ENCODE results near the gene ARHGAP19.
"Not testable (repeated sequence)": the region's sequence is repeated elsewhere in the genome, so short reads cannot be mapped to it uniquely, and the experiment has no call there.

The ARHGAP19 gene

DNA sequence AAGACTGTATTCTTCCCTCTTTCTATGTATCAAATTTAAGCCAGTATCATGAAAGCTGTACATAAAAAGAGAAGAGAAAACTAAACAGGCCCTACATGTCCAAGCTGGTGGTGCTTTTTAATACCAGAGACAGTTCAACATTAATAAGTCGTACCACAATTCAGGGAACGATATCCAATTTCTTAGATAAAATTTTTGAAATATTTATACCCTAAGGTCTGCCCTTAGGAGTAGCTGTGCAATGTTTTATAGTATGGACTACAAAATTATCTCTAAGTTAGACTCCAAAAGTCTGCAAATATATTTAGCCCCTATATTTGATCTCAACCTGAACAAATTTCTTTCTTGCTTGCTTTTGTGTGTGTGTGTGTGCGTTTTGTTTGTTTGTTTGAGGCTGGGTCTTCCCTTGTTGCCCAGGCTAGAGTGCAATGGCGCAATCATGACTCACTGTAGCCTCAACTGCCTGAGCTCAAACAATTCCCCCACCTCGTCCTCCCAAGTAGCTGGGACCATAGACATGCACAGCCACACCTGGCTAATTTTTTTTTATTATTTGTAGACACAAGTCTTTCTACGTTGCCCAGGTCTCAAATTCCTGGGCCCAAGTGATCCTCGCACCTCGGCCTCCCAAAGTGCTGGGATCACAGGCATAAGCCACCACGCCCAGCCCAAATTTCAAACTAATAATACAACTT is 13.2 kb downstream of the ARHGAP19 start:
- DNase-seq (ENCODE audit: low read depth): no peak

DNA sequence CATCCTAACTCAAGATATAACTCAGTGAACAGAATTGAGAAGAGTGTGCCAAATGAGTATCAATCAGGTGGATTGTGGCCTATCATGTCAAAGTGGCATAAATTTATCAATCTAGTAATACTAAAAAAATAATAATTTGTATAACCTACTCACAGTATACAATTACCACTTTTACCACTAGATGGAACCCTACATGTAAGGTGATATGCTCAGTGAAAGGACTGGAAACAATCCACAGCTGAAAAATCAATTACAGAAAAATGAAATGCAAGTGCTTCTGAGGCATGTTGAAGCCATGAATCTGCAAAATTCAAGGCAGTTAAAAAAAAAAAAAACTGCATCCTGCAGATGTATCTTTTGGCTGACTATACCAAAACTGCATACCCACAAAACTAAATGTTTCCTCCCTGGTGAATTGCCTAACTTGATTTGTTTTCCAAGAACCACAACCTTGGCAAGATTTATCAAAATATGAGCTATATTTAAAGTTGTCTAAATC is 13.9 kb downstream of the ARHGAP19 start:
- DNase-seq (ENCODE audit: low read depth): no peak

DNA sequence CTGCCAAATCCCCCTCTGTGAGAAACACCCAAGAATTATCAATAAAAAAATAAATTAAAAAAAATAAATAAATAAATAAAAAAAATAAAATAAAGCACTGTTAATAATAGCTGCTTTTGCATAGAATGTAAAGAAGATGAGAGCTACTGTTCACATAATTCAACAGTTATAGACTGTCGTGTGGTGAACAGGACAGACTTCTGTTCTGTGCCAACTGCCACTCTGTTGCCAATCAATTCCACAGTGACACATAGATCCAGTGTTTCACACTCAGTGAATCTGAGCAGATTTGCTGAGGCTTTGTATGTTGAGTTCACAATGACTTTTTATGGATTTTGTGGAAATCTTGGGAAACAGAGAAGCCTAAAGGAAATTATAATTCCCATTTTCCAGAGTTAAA is 14.9 kb downstream of the ARHGAP19 start:
- no peak for DNase-seq (ENCODE audit: low read depth)

DNA sequence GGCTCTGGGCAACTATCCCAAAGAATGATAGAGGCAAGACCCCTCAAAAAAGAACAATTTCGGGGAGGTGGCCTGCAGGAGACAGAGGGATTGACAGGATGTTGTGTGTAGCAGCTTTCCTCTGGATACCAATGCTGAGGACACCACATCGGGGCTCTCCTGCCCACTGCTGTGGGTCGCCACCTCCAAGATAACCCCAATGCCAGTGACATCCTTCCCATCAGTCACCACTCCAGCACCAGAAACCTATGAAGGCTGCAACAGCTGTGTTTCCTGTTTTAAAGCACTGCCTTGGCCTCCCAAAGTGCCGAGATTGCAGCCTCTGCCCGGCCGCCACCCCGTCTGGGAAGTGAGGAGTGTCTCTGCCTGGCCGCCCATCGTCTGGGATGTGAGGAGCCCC is 17.6 kb downstream of the ARHGAP19 start:
- no peak for DNase-seq (ENCODE audit: low read depth)

DNA sequence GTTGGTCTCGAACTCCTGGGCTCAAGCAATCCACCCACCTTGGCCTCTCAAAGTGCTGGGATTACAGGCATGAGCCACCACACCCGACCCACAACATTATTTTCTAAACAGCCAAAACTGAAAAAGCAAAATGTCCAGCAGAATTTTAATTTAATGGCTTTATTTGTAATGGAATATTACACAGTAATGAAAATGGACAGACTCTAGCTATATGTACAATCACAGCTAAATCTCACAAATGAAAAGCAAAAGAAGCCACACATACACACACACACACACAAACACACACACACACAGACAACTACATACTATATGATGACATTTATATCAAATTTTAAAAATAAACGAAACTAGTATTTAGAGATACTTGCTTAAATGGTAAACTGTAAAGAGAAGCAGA is 18.7 kb downstream of the ARHGAP19 start:
- no peak for DNase-seq (ENCODE audit: low read depth)

DNA sequence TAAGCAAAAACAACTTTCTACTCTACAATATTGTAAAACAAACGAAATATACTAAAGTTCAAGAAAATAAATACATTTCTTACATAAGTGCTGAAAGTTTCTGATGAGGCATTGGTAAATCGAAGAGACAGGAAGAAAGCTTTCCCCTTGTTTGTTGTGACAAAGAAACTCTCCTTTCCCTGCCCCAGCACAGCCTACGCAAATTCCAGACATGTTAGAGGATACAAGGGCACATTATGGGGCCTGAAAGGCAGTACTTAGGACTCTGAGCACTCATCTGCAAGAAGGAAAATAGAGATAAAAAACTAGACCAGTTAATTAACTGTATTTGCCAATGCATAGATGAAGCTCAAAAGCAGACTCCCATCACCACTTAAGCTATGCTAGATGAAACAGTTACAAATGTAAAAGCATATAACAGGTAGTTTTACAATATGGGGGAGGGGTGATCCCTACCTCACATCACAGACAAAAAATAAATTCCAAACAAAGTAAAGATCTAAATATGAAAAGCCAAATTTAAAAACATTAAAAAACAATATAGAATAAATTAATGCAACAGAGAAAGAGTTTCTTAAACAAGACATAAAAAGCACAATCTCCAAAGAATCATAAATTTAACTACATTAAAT is 21.8 kb downstream of the ARHGAP19 start:
- no peak for DNase-seq (ENCODE audit: low read depth)

DNA sequence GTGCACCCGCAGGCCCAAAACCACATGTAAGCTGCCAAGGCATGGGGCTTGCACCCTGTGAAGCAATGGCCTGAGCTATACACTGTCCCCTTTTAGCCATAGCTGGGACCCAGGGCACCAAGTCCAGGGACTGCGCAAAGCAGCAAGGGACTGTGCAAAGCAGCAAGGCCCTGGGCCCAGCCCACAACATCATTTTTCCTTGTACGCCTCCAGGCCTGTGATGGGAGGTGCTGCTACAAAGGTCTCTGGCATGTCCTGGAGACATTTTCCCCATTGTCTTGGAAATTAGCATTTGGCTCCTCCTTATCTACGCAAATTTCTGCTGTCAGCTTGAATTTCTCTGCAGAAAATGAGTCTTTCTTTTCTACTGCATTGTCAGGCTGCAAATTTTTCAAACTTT is 24.8 kb downstream of the ARHGAP19 start:
- no peak for DNase-seq (ENCODE audit: low read depth)

DNA sequence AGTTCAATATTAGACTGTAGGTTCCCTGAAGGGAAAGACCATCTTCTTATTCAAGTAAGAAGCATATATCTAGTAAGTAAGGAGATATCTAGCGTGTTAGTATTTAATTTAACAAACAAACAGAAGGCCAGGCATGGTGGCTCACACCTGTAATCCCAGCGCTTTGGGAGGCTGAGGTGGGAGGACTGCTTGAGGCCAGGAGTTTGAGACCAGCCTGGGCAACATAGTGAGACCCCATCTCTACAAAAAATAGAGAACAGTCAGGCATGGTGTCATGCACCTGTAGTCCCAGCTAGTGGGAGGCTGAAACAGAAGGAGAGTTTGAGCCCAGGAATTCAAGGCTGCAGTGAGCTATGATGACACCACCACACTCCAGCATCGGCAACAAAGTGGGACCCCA is 27.3 kb downstream of the ARHGAP19 start:
- DNase-seq (ENCODE audit: low read depth): not testable (repeated sequence)

DNA sequence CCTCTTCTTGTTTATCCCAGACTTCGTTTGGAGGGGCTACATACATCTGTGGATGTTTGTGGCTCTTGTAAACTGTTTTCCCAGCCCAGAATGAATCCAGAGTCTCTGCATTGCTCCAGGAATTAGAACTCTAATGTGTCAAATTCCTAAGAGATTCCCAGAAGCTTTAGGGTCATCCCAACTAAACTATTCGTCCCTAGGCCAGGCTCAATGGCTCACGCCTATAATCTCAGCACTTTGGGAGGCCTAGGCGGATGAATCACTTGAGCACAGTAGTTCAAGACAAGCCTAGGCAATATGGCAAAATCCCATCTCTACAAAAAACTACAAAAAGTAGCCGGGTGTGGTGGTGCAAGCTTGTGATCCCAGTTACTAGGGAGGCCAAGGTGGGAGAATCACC is 28.5 kb downstream of the ARHGAP19 start:
- DNase-seq (ENCODE audit: low read depth): no peak

DNA sequence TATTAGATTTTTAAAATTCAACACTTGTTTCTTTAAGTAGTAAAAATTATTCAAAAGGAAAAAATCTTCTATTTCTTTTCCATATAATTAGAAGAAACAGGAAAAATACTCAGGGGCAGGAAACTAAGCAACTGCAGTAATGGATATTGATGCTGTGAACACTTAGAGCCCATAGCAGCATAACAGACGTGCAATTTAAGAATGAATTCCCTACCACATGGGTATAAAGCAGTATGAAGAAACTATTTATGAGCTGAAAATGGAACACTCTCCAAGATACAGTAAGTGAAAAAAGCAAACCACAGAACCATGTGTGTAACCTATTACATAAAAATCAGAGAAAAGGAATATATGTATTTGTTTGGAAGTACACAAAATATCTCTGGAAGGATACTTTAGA is 30.8 kb downstream of the ARHGAP19 start:
- no peak for DNase-seq (ENCODE audit: low read depth)

DNA sequence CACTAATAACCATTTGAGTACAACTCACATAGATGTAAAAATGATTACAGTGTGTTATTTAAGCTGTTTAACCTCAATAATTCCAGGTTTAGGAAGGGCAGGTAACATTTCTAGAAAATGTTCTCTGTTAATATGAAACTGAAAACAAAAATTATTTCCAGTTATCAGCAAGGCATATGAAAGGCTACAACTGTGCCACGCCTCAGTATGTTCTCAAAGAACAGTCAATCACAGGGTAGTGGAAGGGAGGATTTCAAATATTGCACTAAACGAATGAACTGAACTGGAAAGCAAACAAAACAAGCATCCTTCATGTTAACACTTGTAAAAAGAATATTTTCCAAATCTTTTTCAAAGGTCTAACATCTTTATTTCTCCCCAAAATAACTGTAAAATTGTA is 31.3 kb downstream of the ARHGAP19 start:
- no peak for DNase-seq (ENCODE audit: low read depth)

DNA sequence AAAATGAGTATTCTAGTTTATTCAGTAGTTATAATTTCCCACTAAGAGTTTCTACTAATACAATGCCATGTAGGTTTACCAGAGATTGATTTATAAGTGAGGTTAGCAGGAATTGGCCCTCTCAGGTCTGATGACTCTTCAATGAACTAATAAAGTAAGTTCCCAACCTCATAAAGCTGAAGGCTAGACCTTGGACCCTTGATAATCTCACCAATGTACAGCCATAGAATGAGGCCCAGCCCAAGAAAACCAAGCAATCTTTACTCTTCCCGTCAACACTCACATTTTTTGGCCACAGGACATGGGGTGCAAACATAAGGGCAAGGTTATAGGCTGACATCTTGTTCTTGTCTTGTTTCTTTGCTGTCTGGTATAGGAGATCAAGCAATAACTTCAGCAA is 33.3 kb downstream of the ARHGAP19 start:
- DNase-seq (ENCODE audit: low read depth): no peak

DNA sequence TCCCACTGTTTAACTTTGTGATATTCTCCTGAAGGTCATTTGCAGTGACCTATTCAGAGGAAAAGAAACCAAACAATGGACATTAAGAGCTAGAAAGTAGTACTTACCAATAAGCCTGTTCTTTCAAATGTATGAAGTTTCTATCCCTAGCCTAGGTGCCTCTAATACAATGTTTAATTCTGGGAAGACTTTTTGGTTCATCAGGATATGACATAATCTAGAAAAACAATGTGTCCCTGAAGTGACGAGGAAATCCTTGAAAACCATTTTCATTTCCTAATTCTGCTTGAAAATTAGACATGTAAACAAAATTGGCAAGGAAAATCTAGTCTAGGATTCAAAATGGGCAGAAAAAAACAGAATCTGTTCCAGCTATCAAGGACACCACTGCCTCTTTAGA is 36.1 kb downstream of the ARHGAP19 start:
- no peak for DNase-seq (ENCODE audit: low read depth)

DNA sequence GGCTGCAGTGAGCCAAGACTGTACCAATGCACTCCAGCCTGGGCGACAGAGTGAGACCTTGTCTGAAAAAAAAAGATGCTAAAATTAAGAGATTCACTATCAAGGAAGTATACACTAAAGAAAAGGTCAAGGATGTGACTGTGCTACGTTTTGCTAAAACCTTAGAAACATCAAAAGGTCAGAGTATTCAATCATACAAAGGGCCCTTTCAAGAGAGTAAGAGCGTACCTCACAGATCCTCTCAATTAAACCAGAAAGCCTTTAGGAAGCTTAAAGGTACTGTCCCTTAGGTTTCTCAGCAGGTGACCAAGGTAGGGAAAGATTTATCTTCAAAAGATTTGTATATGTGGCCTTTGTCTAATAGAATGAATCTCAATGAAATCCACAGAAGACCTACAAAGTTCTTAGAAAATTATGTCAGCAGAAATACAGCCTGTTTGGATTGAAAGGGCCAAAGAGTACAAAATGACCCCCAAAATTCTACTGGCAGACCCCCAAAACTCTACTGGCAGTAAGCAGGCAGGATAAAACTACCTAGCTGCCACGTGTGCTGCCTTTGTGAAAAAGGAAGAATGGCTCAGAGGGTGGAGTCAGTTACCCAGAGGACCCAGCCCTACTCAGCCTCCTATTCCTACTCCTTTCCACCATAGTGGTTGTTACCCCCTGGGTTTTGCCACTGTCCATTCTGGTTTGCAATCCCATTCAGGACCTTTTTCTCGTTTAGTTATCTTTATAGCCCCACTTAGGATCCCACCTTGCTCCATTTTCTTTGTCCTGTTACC is 36.7 kb downstream of the ARHGAP19 start:
- DNase-seq (ENCODE audit: low read depth): no peak

DNA sequence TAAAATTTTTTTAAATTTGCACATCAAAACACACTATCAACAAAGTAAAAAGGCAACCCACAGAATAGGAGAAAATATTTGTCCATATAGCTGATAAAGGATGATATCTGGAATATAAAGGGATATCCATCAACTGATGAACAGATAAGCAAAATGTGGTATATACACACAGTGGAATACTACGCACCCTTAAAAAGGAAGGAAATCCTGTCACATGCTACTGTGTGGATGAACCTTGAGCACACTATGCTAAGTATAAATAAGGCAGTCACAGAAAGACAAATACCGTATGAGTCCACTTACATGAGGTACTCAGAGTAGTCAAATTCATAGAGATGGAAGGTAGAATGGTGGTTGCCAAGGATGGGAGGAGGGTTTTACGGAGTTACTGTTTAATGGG is 37.7 kb downstream of the ARHGAP19 start:
- no peak for DNase-seq (ENCODE audit: low read depth)

DNA sequence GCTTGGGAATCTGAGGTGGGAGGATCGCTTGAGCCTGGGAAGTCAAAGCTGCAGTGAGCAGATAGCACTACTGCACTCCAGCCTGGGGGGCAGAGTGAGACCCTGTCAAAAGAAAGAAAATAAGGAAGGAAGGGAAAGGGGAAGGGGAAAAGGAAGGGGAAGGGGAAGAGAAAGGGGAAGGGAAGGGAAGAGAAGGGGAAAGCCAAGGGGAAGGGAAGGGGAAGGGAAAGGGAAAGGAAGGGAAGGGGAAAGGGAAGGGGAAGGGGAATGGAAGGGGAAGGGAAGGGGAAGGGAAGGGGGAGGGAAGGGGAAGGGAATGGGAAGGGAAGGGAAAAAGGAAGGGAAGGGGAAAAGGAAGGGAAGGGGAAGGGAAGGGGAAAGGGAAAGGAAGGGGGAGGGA is 41.5 kb downstream of the ARHGAP19 start:
- DNase-seq (ENCODE audit: low read depth): no peak

DNA sequence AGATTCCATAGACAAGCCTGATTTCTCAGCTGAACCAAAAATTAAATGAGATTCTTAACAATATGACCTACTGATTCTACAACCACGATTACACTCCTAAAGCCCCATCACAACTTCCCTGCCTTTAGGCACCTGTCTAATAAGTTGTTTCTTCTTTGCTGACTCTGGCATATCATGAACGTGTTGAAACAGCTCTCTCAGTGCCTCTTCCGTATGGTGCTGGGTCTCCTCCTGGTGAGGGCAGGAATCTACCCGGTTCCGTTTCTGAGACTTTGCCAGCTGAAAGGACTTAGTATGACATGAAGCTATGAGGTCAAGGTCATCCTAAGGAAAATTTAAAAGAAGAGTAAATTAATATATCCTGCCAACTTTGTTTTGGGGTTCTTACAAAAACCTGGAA is 48.6 kb downstream of the ARHGAP19 start:
- DNase-seq (ENCODE audit: low read depth): no peak

DNA sequence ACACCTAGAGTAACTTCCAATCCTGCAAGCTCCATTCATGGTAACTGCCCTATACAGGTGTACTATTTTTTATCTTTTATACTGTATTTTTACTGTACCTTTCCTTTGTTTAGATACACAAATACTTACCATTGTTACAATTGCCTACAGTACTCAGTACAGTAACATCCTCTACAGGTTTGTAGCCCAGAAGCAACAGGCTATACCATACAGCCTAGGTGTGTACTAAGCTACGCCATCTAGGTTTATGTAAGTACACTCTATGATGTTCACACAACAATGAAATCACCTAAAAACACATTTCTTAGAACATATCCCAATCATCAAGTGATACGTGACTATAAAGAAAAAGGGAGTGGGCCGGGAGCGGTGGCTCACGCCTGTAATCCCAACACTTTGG is 53.6 kb downstream of the ARHGAP19 start:
- no peak for DNase-seq (ENCODE audit: low read depth)

DNA sequence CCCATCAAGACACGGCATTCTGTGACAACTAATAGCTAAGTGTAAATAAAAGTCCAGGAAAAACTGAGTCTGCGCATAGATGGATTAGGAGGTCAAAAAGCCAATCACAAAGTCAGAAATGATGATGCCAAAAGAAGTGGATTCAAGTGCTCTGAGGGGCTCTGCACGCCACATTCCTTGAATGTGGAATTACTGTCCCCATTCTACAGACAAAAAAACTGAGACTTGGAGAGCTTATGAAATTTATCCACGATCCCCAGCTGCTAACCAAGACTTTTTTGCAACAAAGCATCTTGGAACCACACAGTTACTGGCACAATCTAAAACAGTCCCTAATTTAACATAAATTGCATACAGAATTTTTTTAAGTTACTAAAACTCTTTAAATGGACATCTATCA is 57.1 kb downstream of the ARHGAP19 start:
- DNase-seq (ENCODE audit: low read depth): no peak

DNA sequence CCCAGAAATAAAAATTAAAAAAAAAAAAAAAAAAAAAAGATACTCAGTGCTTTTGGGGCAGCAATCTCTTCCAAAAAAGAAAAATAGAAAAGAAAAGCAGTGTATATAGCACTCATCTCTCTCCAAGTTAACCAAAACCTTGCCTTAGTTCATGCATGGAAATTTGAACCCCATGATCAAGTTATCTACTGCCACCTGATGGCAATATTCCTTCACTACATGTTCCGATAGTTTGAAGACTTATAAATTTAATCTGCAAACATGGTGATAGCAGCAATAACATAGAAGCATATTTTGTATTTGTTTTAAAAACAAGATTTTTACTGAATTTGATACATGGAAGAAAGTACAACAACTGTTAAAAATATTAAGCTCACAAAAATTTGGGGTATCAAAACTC is 58.0 kb downstream of the ARHGAP19 start:
- no peak for DNase-seq (ENCODE audit: low read depth)

DNA sequence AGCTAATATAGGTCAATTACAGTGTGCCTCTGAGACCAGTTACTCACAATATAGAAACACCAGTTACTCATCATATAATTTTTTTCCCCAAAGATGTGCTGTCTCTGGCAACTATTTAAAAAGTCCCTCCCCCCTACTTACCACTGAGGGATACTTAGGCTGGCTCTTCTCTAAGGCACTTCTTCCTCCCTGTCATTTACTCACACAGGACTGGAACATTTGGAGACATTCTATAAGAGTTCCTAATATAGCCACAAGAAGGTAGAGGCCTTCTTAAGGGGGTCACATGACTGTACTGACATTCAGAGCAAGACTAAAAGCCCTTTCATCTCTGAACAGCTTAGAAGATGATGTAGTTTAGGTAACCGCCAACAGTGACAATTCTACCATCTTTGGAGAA is 62.3 kb downstream of the ARHGAP19 start:
- no peak for DNase-seq (ENCODE audit: low read depth)

DNA sequence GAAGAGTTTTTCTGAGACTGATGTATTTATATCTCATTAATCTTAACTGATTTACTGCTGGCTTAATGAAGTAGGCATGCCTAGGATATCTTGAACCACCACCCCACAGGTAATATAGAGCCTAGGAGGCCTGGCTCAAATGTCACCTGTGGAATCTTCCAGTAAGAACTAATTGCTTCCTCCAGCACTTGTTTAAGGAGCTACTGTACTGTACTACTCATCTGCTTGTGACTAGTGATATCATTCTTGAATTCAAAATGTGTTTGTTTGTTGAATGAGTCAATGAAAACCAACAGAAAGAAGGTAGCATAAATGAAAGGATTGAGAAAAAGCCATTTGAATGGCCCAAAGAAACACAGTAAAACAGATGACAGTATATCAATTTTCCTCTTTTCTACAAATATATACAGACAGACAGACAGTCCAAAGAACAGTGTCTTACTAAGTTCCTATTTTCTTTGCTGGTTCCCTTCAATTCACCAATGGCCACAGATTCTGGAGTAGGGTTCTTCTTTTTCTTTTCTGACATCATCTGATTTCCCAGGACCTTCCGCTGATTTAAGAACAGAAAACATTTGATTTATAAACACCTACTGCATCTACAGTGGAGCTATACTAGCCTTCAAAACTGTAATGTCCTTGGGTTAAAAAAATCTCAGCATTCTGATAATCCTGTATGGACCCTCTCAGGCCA is 63.0 kb downstream of the ARHGAP19 start:
- no peak for DNase-seq (ENCODE audit: low read depth)

DNA sequence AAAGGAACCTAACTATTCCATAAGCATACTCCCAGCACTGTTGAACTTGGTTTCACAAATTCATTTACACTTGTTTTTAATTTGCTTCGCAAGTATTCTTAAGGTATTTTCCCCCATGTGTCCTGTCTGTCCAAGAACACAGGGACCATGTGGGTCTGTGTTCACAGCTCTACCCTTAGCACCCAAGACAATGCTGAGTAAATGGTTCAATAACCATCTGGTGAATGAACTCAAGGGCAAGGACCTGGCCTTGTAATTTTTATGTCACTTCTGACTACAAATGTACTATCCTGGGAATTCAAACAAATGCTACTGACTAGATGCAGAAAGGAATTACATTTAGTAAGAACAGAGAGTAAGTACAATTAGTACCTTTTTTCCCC is 63.7 kb downstream of the ARHGAP19 start:
- DNase-seq (ENCODE audit: low read depth): no peak
